Dedifferentiated amniotic fluid mesenchymal stem cell (primary cell): ENCODE results near the gene CENPS.
"Not testable (repeated sequence)": the region's sequence is repeated elsewhere in the genome, so short reads cannot be mapped to it uniquely, and the experiment has no call there.

Experiments
- DNase-seq: peaks from one replicate; pipeline ENCODE4 v3.0.0-alpha.2; 2016; ENCODE audit errors: extremely low spot score

Gene CENPS

GRCh38 chr1:10430216-10431069, at the start of gene CENPS:
Gene CENPS, plus strand, starts transcription at chr1:10430433. Its CDS starts 85 bp downstream, at chr1:10430518.
- peak; percentile 87 for DNase-seq

- DNase-seq, result peak; percentile 45
These were observed 49.5 kb upstream of the CENPS start for GRCh38 chr1:10380594-10381275.

DNA sequence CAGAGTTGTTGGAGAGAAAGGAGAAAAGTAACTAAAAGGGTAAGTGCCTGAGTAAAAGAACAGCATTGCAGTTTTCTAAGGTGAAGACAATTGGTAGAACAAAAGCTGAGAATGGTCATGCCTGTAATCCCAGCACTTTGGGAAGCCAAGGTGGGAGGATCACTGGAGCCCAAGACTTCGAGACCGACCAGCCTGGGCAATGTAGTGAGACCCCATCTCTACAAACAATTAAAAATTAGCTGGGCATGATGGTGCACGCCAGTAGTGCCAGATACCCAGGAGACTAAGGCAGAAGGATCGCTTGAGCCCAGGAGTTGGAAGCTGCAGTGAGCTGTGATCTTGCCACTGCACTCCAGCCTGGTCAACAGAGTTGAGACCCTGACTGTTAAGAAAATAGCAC, 46.6 kb upstream of the CENPS start:
- DNase-seq, result no peak

- no peak for DNase-seq
These were observed 46.0 kb upstream of the CENPS start for GRCh38 chr1:10384219-10384618.

GRCh38 chr1:10386761-10387676, 43.2 kb upstream of the CENPS start:
- DNase-seq, result no peak

GRCh38 chr1:10387677-10388386, 42.4 kb upstream of the CENPS start:
- peak; percentile 45 for DNase-seq

- no peak for DNase-seq
These were observed 41.9 kb upstream of the CENPS start for GRCh38 chr1:10388387-10388715.

DNA sequence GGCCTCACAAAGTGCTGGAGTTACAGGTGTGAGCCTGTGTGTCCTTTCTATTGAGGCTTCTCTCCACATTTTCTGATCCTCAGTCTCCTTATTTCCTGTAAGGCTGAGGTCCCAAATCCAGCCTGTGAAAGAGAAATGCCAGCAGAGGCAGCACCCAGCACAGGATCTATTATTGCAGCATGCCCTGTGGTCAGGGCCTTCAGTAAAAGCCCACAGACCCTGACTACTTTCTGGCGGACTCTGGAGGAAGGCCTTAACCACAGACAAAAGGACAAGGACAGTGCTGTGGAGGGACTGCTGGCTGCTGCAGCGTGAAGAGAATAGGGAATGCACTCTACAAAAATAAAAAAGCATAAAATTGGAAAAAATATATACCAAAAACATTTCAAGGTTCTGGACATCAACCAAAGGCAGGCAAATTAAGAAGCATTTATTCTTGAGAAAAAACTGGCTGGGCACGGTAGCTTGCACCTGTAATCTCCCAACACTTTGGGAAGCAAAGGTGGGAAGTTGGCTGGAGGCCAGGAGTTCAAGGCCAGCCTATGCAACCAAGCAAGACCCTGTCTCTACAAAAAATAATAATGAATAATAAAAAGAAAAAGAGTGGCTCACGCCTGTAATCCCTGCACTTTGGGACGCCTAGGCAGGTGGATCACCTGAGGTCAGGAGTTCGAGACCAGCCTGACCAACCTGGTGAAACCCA, 40.8 kb upstream of the CENPS start:
- no peak for DNase-seq

DNA sequence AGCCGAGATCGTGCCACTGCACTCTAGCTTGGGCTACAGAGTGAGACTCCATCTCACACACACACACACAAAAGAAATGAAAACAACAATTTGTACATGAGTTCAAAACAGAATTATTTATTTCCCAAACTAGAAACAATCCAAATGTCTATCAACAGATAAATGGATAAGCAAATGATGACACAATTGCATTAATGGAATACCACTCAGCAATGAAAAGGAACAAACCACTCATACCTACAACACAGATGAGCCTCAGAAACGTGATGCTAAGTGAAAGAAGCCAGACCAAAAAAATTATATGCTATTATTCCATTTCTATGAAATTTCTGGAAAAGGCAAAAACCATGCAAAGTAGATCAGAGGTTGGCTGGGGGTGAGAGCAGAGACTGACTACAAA, 33.4 kb upstream of the CENPS start:
- DNase-seq, result no peak

DNA sequence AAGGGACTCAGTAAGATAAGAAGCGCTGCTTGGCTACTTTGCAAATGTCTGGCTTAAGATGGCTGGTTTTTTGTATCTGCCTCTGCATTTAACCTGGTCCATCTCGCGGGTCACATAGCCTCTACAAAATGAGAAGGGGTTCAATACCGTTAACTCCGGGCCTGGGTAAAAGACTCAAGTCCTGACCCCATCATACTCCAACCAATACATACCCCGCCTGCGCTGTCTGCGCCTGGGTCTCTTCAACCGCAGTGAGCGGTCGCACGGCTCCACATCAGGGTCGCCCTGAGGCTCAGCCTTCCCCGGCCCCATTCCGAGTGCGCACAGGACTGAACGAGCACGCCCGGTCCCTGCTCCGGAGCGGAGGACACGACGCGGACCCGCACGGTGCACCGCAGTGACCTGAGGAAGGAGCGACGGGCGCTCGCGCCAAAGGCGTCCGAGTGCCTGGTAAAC, 31.9 kb upstream of the CENPS start:
- DNase-seq, result no peak

- DNase-seq, result peak; percentile 97
These were observed 31.3 kb upstream of the CENPS start, which contains the start of gene PGD for GRCh38 chr1:10398734-10399443. Gene PGD, plus strand, starts transcription at chr1:10399064. Its CDS starts 54 bp downstream, at chr1:10399118.

DNA sequence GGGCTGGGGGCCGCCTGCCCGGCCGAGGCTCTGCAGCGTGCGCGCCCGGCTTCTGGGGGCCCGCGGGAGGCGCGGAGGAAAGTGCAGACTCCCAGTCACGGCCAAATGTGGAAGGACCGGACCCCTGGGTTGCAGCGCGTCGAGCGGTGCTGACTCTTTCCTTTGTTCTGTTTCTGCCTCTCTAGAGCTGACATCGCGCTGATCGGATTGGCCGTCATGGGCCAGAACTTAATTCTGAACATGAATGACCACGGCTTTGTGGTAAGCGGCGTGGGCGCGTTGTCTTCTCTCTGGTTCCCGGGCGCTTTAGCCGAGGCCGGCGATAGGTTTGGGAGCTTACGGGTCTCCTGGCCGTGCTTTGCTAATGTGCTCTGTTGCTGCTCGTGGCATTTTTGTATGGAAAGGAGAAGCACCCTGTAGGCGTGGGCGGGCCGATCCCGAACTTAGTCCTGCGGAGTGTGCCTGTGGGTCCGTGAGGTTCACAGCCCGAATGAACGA, 30.7 kb upstream of the CENPS start:
- peak; percentile 49 for DNase-seq

DNA sequence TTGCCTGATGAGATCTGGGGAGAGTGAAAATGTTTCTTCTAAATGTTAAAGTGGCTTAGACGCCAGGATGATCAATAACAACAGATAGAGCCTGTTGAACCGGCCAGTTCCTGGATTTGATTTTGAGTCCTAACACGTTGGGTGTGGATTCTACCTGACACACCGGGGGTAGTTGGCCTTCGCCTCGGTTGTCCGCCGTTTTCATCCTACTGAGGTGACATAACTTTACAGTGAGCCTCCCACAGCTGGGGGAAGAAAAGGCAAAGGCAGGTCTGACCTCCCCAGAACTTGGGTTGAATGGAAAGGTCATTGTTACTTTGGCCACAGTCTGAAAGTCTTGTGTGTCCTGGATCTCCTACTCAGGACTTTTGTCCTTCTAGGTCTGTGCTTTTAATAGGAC, 30.2 kb upstream of the CENPS start:
- no peak for DNase-seq

DNA sequence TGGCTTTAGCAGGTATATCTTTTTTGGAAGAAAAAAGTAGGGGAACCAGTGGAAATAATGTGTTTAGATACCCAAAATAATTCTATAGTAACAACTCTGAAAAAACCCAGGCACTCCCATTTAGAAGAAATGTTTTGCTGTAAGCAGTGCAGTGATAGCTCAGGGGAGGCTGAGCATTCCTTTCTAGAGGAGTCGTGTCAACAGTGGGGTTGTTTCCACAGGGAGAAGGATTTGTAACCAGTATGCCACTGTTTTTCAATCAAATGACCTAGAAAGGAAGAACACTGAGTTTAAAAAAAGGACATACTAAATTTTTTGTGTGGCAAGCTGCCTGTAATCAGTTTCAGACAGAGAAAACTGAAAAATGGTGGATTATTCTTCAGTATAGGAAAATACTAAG, 29.0 kb upstream of the CENPS start:
- DNase-seq, result no peak

- no peak for DNase-seq
These were observed 27.4 kb upstream of the CENPS start for GRCh38 chr1:10402729-10403274.

DNA sequence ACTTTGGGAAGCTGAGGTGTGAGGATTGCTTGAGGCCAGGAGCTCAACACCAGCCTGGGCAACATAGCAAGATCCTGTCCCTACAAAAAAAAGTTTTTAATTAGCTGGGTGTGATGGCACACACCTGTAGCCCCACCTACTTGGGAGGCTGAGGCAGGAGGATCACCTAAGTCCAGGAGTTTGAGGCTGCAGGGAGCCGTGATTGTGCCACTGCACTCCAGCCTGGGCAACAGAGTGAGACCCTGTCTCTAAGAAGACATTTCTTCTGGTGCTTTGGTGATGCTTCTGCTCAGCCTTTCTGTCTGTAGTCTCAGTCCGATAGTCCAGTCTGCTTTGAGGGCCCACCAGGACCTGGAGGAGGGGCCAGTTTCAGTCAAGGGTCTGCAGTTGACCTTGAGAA, 23.0 kb upstream of the CENPS start:
- no peak for DNase-seq

DNA sequence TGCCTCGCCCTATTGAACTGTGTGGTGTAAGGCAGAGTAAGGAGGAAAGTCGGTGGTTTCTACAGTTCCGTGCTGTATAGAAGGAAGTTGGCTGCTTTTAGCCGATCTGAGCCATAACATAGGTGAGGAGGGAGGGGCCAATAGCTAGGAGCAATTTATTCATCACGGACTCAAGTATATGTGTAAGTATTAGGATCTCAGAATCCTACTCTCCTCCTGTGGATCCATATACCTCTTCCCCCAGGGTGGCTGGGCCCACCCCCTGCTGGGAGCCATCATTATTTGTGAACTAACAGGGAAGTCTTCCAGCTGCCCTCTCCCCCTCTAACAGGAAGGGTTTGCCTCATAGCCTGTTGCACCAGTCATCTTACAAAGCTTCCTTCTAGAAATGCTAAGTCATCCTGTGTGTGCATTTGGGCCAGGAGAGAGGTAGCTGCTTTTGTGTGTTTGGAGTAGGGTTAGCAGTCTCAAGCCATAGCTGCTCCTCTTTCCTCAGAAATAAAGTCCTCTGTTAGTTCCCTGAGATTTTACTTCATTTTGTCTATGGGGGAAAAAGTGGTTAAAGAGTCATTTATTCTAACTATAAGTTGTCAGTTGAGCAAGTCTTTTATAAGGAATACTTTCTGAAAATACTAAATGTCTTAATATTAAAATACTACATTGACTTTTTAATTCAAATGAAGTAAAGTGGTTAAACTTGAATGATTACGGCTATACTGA, 14.9 kb upstream of the CENPS start:
- peak; percentile 45 for DNase-seq

GRCh38 chr1:10415967-10416366, 14.3 kb upstream of the CENPS start:
- not testable (repeated sequence) for DNase-seq

GRCh38 chr1:10418741-10419140, 11.5 kb upstream of the CENPS start:
- not testable (repeated sequence) for DNase-seq
